HepG2 (cell line): ENCODE results near the gene ABCC2.

Experiments used
- BRCA1 ChIP-seq: sonication (generic); formaldehyde crosslinking; IDR thresholded peaks from 2 replicates; pipeline ENCODE4 v1.4.0; 2020; ENCODE audit warnings: missing genetic modification reagents
- CEBPG ChIP-seq: IDR thresholded peaks from 2 replicates; pipeline ENCODE4 v1.6.1; 2016
- CHD4 ChIP-seq: fragments of 200-600 bp; sonication (generic); IDR thresholded peaks from 2 replicates; pipeline ENCODE4 v1.7.0; 2017; ENCODE audit warnings: mild to moderate bottlenecking, low read length, borderline replicate concordance
- CTCF ChIP-seq: sonication (generic); formaldehyde crosslinking; IDR thresholded peaks from 2 replicates; pipeline ENCODE4 v1.5.0; 2020; ENCODE audit warnings: mild to moderate bottlenecking, missing genetic modification reagents, moderate library complexity
- HDAC2 ChIP-seq: sonication (generic); formaldehyde crosslinking; IDR thresholded peaks from 2 replicates; pipeline ENCODE4 v1.4.0; 2020; ENCODE audit warnings: missing genetic modification reagents
- NR2C2 ChIP-seq: sonication (generic); formaldehyde crosslinking; IDR thresholded peaks from 2 replicates; pipeline ENCODE4 v1.4.0; 2020; ENCODE audit warnings: missing genetic modification reagents, mild to moderate bottlenecking, moderate library complexity, borderline replicate concordance
- PAWR ChIP-seq: sonication (generic); formaldehyde crosslinking; IDR thresholded peaks from 2 replicates; pipeline ENCODE4 v1.4.0; 2020; ENCODE audit warnings: missing genetic modification reagents, mild to moderate bottlenecking, borderline replicate concordance
- YY1 ChIP-seq: IDR thresholded peaks from 2 replicates; pipeline ENCODE4 v1.6.1; 2011; ENCODE audit warnings: low read length, low read depth, moderate library complexity, mild to moderate bottlenecking; ENCODE audit not compliant: insufficient read depth, insufficient replicate concordance
- TF ChIP-seq, protein P1 (sequence below), 2 experiments: fragments of 450-650 bp in 1 of 2; sonication (generic) in 1 of 2; formaldehyde crosslinking; IDR thresholded peaks; 2 replicates each; pipeline versions ENCODE4 v1.5.0 to v1.8.0; 2020 to 2022; ENCODE audit warnings: mild to moderate bottlenecking in 1 of 2, missing genetic modification reagents in 1 of 2
- TF ChIP-seq, protein P2 (sequence below), 2 experiments: IDR thresholded peaks; 2 replicates each; pipeline ENCODE4 v1.6.1; 2011 to 2012; ENCODE audit warnings: low read length in 2 of 2, borderline replicate concordance in 1 of 2, low read depth in 1 of 2, mild to moderate bottlenecking in 1 of 2, moderate library complexity in 1 of 2

- TF ChIP-seq CHD4 (no peak), YY1 (no peak), CTCF (CRISPR knock-in tag) (no peak), BRCA1 (no peak), PAWR (CRISPR knock-in tag) (no peak), HDAC2 (CRISPR knock-in tag) (no peak), CEBPG (CRISPR knock-in tag) (no peak), NR2C2 (no peak)
- TF ChIP-seq, protein P1, sequence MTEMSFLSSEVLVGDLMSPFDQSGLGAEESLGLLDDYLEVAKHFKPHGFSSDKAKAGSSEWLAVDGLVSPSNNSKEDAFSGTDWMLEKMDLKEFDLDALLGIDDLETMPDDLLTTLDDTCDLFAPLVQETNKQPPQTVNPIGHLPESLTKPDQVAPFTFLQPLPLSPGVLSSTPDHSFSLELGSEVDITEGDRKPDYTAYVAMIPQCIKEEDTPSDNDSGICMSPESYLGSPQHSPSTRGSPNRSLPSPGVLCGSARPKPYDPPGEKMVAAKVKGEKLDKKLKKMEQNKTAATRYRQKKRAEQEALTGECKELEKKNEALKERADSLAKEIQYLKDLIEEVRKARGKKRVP (CRISPR knock-in tag; IDR thresholded peaks at IDR 0.05), result no peak
- TF ChIP-seq, protein P2, sequence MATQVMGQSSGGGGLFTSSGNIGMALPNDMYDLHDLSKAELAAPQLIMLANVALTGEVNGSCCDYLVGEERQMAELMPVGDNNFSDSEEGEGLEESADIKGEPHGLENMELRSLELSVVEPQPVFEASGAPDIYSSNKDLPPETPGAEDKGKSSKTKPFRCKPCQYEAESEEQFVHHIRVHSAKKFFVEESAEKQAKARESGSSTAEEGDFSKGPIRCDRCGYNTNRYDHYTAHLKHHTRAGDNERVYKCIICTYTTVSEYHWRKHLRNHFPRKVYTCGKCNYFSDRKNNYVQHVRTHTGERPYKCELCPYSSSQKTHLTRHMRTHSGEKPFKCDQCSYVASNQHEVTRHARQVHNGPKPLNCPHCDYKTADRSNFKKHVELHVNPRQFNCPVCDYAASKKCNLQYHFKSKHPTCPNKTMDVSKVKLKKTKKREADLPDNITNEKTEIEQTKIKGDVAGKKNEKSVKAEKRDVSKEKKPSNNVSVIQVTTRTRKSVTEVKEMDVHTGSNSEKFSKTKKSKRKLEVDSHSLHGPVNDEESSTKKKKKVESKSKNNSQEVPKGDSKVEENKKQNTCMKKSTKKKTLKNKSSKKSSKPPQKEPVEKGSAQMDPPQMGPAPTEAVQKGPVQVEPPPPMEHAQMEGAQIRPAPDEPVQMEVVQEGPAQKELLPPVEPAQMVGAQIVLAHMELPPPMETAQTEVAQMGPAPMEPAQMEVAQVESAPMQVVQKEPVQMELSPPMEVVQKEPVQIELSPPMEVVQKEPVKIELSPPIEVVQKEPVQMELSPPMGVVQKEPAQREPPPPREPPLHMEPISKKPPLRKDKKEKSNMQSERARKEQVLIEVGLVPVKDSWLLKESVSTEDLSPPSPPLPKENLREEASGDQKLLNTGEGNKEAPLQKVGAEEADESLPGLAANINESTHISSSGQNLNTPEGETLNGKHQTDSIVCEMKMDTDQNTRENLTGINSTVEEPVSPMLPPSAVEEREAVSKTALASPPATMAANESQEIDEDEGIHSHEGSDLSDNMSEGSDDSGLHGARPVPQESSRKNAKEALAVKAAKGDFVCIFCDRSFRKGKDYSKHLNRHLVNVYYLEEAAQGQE (IDR thresholded peaks at IDR 0.05; ENCODE audit: borderline replicate concordance in 1 of 2, low read depth in 1 of 2, low read length in 2 of 2), result no peak
These were observed 16.5 kb downstream of the ABCC2 start for GRCh38 chr10:99798920-99799319.
